ENCODE data around the gene HAVCR2. TPM values are rescaled to one million over a fixed set of nuclear protein-coding genes. Genes with fewer than 3 reads are reported as not detected.
"Not testable (repeated sequence)": the region's sequence is repeated elsewhere in the genome, so short reads cannot be mapped to it uniquely, and the experiment has no call there.

The HAVCR2 gene
- polyA plus RNA-seq, 12 donors, result 1.2 to 4.7 (median 1.8) TPM; not detected in 1

GRCh38 chr5:157047016-157047415, 61.8 kb downstream of the HAVCR2 start:
- DNase-seq, result not testable (repeated sequence)

- DNase-seq, result no peak
Observed at GRCh38 chr5:157046041-157046440, 62.8 kb downstream of the HAVCR2 start.

GRCh38 chr5:157045601-157046000, 63.2 kb downstream of the HAVCR2 start:
- no peak for DNase-seq

- no peak for DNase-seq
Observed at GRCh38 chr5:157038568-157039187, 70.2 kb downstream of the HAVCR2 start.

Other genes starting within 250 kb of the HAVCR2 start
- gene TIMD4, start 145.8 kb downstream of the HAVCR2 start, polyA plus RNA-seq (ENCODE audit: insufficient read length in 12 of 12), result 10 to 100 TPM in 1 of 12 donors, 1 to 10 TPM in 9, under 1 TPM in 1, not detected in 1; 0.88 to 19.3 (median 2.6) TPM
- 10 to 100 TPM in 1 of 12 donors, 1 to 10 TPM in 1, under 1 TPM in 6, not detected in 4; 0.14 to 12.8 (median 0.35) TPM for gene HAVCR1, start 49.9 kb downstream of the HAVCR2 start, polyA plus RNA-seq (ENCODE audit: insufficient read length in 12 of 12)
- gene MED7, start 33.8 kb upstream of the HAVCR2 start, polyA plus RNA-seq (ENCODE audit: insufficient read length in 12 of 12), result 10 to 100 TPM in 11 of 12 donors, not detected in 1; 11.2 to 27.4 (median 13.8) TPM
- gene GARIN3, start 57.2 kb upstream of the HAVCR2 start, polyA plus RNA-seq (ENCODE audit: insufficient read length in 12 of 12), result not detected
- 1 to 10 TPM in 1 of 12 donors, under 1 TPM in 8, not detected in 3; 0.15 to 1.4 (median 0.28) TPM for gene ITK, start 71.8 kb upstream of the HAVCR2 start, polyA plus RNA-seq (ENCODE audit: insufficient read length in 12 of 12)
- 10 to 100 TPM in 1 of 12 donors, 1 to 10 TPM in 10, not detected in 1; 5.1 to 28.9 (median 7.0) TPM for gene CYFIP2, start 157.1 kb upstream of the HAVCR2 start, polyA plus RNA-seq (ENCODE audit: insufficient read length in 12 of 12)